Measurements from ENCODE around the gene TET3. TPM values are rescaled to one million over a fixed set of nuclear protein-coding genes. Genes with fewer than 3 reads are reported as not detected.

The TET3 gene
- total RNA-seq, 4 donors from 2014 or later: 1.3 to 12.0 (median 7.8) TPM

- H3K4me3 ChIP-seq: no peak overlapping the region
- intact Hi-C loops (cut with DNase I; ENCODE audit: low total_unique reads): no loop called here
- H3K9me3 ChIP-seq: no peaks in the 10 kb centered on the region
- DNase-seq: no peak
- H3K27me3 ChIP-seq: no peaks in the 10 kb centered on the region
- H3K27ac ChIP-seq: no peak overlapping the region
- no peak for TF ChIP-seq POLR2A (IDR thresholded peaks at IDR 0.05)
- TF ChIP-seq CTCF (IDR thresholded peaks at IDR 0.05): peak in 2 of 4 experiments; percentile 34 to 35
- H3K36me3 ChIP-seq: no peaks in the 10 kb centered on the region
- peaks cover 0 to 7% of the 10 kb centered on the region in 2 donors for H3K4me1 ChIP-seq
Measured at GRCh38 chr2:73987109-73987947, 2.6 kb downstream of the TET3 start.

- no peak for TF ChIP-seq CTCF (IDR thresholded peaks at IDR 0.05)
- no peak for TF ChIP-seq POLR2A (IDR thresholded peaks at IDR 0.05)
- H3K4me1 ChIP-seq: peaks cover 0 to 7% of the 10 kb centered on the region in 2 donors
- no peak overlapping the region for H3K4me3 ChIP-seq
- DNase-seq: no peak
- no peaks in the 10 kb centered on the region for H3K36me3 ChIP-seq
- intact Hi-C loops (cut with DNase I; ENCODE audit: low total_unique reads): no loop called here
- no peak overlapping the region for H3K27ac ChIP-seq
- no peaks in the 10 kb centered on the region for H3K9me3 ChIP-seq
- H3K27me3 ChIP-seq: no peaks in the 10 kb centered on the region
Measured at GRCh38 chr2:73987948-73988700, 3.4 kb downstream of the TET3 start.

- intact Hi-C loops (cut with DNase I; ENCODE audit: low total_unique reads): no loop called here
- no peak overlapping the region for H3K27ac ChIP-seq
- no peaks in the 10 kb centered on the region for H3K27me3 ChIP-seq
- H3K4me1 ChIP-seq: no peaks in the 10 kb centered on the region
- H3K4me3 ChIP-seq: no peak overlapping the region
- TF ChIP-seq CTCF (IDR thresholded peaks at IDR 0.05) (no peak), POLR2A (IDR thresholded peaks at IDR 0.05) (no peak)
- no peaks in the 10 kb centered on the region for H3K9me3 ChIP-seq
- H3K36me3 ChIP-seq: no peaks in the 10 kb centered on the region
- no peak for DNase-seq
Measured at GRCh38 chr2:73989972-73990371, 5.3 kb downstream of the TET3 start.

- Histone ChIP-seq H3K27ac (no peak overlapping the region), H3K4me3 (no peak overlapping the region), H3K36me3 (no peaks in the 10 kb centered on the region), H3K4me1 (no peaks in the 10 kb centered on the region), H3K27me3 (no peaks in the 10 kb centered on the region), H3K9me3 (no peaks in the 10 kb centered on the region)
- intact Hi-C loops (cut with DNase I; ENCODE audit: low total_unique reads): no loop called here
- DNase-seq: no peak
- no peak for TF ChIP-seq CTCF (IDR thresholded peaks at IDR 0.05)
- no peak for TF ChIP-seq POLR2A (IDR thresholded peaks at IDR 0.05)
Measured at GRCh38 chr2:73990531-73990930, 5.8 kb downstream of the TET3 start.

GRCh38 chr2:73992036-73992435 is 7.3 kb downstream of the TET3 start:
- TF ChIP-seq POLR2A (IDR thresholded peaks at IDR 0.05): no peak
- no peak for TF ChIP-seq CTCF (IDR thresholded peaks at IDR 0.05)
- Histone ChIP-seq H3K27me3 (no peaks in the 10 kb centered on the region), H3K9me3 (no peaks in the 10 kb centered on the region), H3K4me1 (no peaks in the 10 kb centered on the region), H3K36me3 (no peaks in the 10 kb centered on the region), H3K27ac (no peak overlapping the region), H3K4me3 (no peak overlapping the region)
- intact Hi-C loops (cut with DNase I; ENCODE audit: low total_unique reads): no loop called here
- DNase-seq: no peak

Data from uterus (tissue), 4 donors.